Measurements from ENCODE around the gene LCOR. TPM values are rescaled to one million over a fixed set of nuclear protein-coding genes. Genes with fewer than 3 reads are reported as not detected.
A peak's percentile ranks its signal among the peaks of the same experiment; 100 is the strongest.
"Not testable (repeated sequence)": the region's sequence is repeated elsewhere in the genome, so short reads cannot be mapped to it uniquely, and the experiment has no call there.

LCOR gene
- total RNA-seq, 1 donor from 2014 or later, result 14.8 TPM

- DNase-seq, result peak; percentile 44
Measured at GRCh38 chr10:96840841-96841518, 8.9 kb downstream of the LCOR start.

GRCh38 chr10:96842896-96843723 is 11.0 kb downstream of the LCOR start:
- no peak for DNase-seq

- DNase-seq, result no peak
Measured at GRCh38 chr10:96843823-96844222, 11.7 kb downstream of the LCOR start.

GRCh38 chr10:96846395-96846794 is 14.3 kb downstream of the LCOR start:
- no peak for DNase-seq

GRCh38 chr10:96846926-96847325 is 14.8 kb downstream of the LCOR start:
- DNase-seq, result no peak

GRCh38 chr10:96847356-96847755 is 15.3 kb downstream of the LCOR start:
- DNase-seq, result not testable (repeated sequence)

DNA sequence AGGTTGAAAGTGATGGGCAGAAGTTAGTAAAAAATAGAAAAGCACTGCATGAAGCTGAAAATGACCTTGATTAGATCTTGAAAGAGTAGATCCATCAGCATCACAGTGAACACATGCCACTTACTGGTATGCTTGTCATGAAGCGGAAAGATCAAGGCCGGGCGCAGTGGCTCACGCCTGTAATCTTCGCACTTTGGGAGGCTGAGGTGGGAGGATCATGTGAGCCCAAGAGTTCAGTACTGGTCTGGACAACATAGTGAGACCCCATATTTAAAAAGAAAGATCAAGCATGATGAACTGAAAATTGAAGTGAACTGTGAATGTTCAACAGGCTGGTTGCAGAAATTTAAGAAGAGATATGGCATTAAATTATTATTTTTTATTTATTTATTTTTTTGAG is 18.0 kb downstream of the LCOR start:
- DNase-seq, result no peak

- no peak for DNase-seq
Measured at GRCh38 chr10:96850825-96851224, 18.7 kb downstream of the LCOR start.

- DNase-seq, result no peak
Measured at GRCh38 chr10:96851281-96851680, 19.2 kb downstream of the LCOR start.

DNA sequence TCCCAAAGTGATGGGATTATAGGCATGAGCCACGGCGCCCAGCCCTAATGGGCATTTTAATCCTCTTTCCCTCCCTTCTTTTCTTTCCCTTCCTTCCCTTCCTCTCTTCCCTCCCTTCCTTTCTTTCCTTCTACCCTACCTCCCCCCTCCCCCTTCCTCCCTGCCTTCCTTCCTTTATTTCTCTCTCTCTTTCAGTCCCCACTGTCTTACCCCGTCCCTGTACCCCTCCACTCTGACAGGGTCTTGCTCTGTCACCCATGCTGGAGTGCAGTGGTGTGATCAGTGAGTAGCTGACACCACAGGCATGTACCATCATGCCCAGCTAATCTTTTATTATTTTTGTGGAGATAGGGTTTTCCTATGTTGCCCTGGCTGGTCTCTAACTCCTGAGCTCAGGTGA is 24.2 kb downstream of the LCOR start:
- DNase-seq, result no peak

DNA sequence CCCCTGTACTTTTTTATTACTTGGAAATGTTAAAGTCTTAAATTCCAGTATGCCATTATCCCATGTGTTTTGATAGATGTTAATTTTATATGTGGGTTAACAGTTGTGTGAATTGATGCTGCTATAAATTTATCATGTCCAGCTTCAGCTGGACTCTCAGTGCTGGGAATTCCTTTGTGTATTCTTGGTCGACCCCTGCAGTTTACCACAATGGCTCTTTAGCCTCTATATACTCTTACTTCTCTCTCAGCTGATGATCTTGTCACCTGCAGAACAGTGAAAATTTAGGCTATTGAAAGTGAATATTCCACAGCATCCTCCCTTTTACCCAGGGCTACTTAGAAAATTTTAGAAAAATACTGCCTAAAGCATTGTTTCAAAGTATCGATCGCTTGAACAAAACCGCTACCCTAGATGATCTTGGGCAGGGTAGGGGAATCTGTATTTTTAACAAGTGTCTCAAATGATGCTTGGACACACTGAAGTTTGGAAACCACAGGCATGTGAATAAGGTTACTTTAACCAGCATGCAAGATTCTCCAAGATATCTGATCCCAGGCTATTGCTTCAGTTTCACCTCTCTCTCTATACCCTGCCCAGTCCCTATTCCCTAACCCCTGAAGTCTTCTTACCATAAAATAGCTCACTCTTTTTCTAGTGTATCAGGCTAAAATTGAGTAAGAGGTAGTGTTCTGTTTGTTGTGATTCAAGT is 25.4 kb downstream of the LCOR start:
- no peak for DNase-seq

- DNase-seq, result no peak
Measured at GRCh38 chr10:96858038-96858705, 26.1 kb downstream of the LCOR start.

- no peak for DNase-seq
Measured at GRCh38 chr10:96858706-96859050, 26.6 kb downstream of the LCOR start.

GRCh38 chr10:96860631-96861277 is 28.7 kb downstream of the LCOR start:
- no peak for DNase-seq

DNA sequence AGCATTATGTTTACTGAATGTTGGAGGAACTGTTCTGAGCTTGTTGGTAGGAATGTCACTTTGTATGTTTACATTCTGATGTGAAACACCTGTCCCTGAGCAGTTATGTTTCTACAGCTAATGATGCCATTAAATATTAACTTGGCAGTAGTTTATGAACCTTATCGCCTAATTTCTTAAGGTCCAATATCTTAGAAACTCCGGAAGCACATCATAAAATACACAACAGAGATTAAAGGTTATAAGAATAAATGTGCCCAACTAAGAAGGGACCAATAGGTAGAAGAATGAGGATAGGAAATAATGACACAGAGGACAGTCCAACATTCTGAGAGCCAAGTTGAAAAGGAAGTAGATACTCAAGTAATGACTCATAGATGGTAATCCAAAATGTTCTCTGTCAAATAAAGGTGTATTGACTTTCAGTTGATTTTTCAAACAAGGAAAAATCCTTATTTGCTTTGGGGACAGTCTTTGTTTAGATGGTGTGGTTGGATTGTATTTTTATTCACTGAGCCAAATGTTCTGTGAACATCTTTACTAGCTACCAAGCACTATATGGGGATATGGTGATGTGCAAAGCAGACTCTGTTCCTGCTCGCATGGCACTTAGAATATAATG is 31.9 kb downstream of the LCOR start:
- DNase-seq, result peak; percentile 77

DNA sequence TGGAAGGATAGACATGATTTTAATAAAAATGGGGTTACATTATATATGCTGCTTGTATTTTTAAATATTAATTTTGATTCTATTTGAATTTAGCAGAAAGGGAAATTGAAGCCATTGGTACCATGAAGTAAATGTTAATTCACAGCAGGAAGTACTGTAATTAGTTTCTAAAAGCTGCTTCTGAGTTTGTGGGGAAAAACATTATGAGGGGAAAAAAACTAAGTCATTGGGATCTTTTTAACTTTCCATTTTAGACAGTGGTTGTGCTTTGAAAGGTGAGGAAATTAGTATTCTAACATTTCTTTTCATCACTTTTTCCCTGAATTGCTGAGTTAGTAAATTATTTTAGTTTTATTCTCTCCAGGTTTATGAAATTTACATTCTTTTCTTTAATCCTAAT is 41.0 kb downstream of the LCOR start:
- no peak for DNase-seq

GRCh38 chr10:96873756-96874467 is 41.8 kb downstream of the LCOR start:
- DNase-seq, result no peak

- DNase-seq, result no peak
Measured at GRCh38 chr10:96878057-96878456, 46.0 kb downstream of the LCOR start.

- no peak for DNase-seq
Measured at GRCh38 chr10:96880575-96880974, 48.5 kb downstream of the LCOR start.

- no peak for DNase-seq
Measured at GRCh38 chr10:96889415-96890171, 57.5 kb downstream of the LCOR start.

DNA sequence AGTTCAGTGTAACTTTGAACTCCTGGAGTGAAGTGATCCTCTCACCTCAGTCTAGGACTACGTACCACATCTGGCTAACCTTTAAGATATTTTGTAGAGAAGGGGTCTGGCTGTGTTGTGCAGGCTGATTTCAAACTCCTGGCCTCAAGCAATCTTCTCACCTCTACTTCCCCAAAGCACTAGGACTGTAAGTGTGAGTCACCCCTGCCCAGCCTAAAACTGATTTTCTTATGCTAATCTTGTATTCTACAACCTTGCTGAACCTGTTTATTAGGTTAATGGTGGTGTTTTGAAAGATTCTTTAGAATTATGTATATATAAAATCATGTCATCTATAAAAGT is 58.0 kb downstream of the LCOR start:
- DNase-seq, result peak; percentile 8
